Mesendoderm (in vitro differentiated cells): ENCODE measurements around the gene CKAP4.

Experiments
- DNase-seq: peaks from one replicate; pipeline ENCODE4 v3.0.0; 2013
- H2AK5ac ChIP-seq: 2 replicates; pipeline ENCODE4 v1.6.1; 2013; ENCODE audit warnings: low read length, inconsistent platforms
- H2BK120ac ChIP-seq: 2 replicates; pipeline ENCODE4 v1.6.1; 2013; ENCODE audit warnings: low read depth, mild to moderate bottlenecking, low read length, moderate library complexity, mixed read lengths
- H2BK15ac ChIP-seq: replicated peaks from 2 replicates; pipeline ENCODE4 v1.6.1; 2013; ENCODE audit warnings: low read depth, mild to moderate bottlenecking, moderate library complexity
- H2BK5ac ChIP-seq: 2 replicates; pipeline ENCODE4 v1.6.1; 2013; ENCODE audit warnings: low read length, inconsistent platforms
- H3K18ac ChIP-seq: 2 replicates; pipeline ENCODE4 v1.6.1; 2013; ENCODE audit warnings: mild to moderate bottlenecking, low read length, mixed read lengths
- H3K23ac ChIP-seq: one replicate; pipeline ENCODE4 v1.6.1; 2013; ENCODE audit warnings: low read length
- H3K27ac ChIP-seq: 2 replicates; pipeline ENCODE4 v1.5.1; 2013; ENCODE audit warnings: low read depth, mild to moderate bottlenecking, inconsistent platforms, low read length, moderate library complexity
- H3K27me3 ChIP-seq: 2 replicates; pipeline ENCODE4 v1.6.1; 2013; ENCODE audit warnings: low read length, control low read depth, mild to moderate bottlenecking, inconsistent platforms; ENCODE audit not compliant: insufficient read depth, poor library complexity
- H3K36me3 ChIP-seq: 2 replicates; pipeline ENCODE4 v1.6.1; 2013; ENCODE audit warnings: low read length, inconsistent platforms; ENCODE audit not compliant: control insufficient read depth, insufficient read depth
- H3K4ac ChIP-seq: one replicate; pipeline ENCODE4 v1.6.1; 2013; ENCODE audit warnings: low read depth, mild to moderate bottlenecking, low read length, moderate library complexity
- H3K4me1 ChIP-seq: 2 replicates; pipeline ENCODE4 v1.6.1; 2013; ENCODE audit warnings: low read depth, low read length, inconsistent platforms; ENCODE audit not compliant: control insufficient read depth
- H3K4me2 ChIP-seq: 2 replicates; pipeline ENCODE4 v1.6.1; 2013; ENCODE audit warnings: low read length
- H3K4me3 ChIP-seq: 2 replicates; pipeline ENCODE4 v1.5.1; 2013; ENCODE audit warnings: mild to moderate bottlenecking, low read length
- H3K56ac ChIP-seq: one replicate; pipeline ENCODE4 v1.6.1; 2013; ENCODE audit warnings: low read length
- H3K79me1 ChIP-seq: 2 replicates; pipeline ENCODE4 v1.6.1; 2013; ENCODE audit warnings: low read length, inconsistent platforms
- H3K79me2 ChIP-seq: 2 replicates; pipeline ENCODE4 v1.6.1; 2013; ENCODE audit warnings: mild to moderate bottlenecking, low read length; ENCODE audit not compliant: control insufficient read depth, insufficient read depth
- H3K9ac ChIP-seq: 2 replicates; pipeline ENCODE4 v1.6.1; 2013; ENCODE audit warnings: low read length, inconsistent platforms
- H4K5ac ChIP-seq: one replicate; pipeline ENCODE4 v1.6.1; 2013; ENCODE audit warnings: low read length
- H4K8ac ChIP-seq: one replicate; pipeline ENCODE4 v1.6.1; 2013; ENCODE audit warnings: low read depth, mild to moderate bottlenecking, control low read depth, low read length, moderate library complexity
- WGBS: extraction: QIAGEN DNeasy Blood & Tissue Kit; methylation state at CpG from one replicate; pipeline ENCODE4 v1.1.7; 2013; ENCODE audit warnings: low lambda C conversion rate, missing lambda C conversion rate; ENCODE audit not compliant: insufficient coverage; ENCODE audit errors: extremely low coverage; 5-methylcytosine and 5-hydroxymethylcytosine counted together

CKAP4 gene

GRCh38 chr12:106254724-106255123, 6.9 kb upstream of the CKAP4 start:
- H3K23ac ChIP-seq: no peak overlapping the region
- H4K8ac ChIP-seq: no peak overlapping the region
- no peaks in the 10 kb centered on the region for H3K79me1 ChIP-seq
- H2BK120ac ChIP-seq: no peak overlapping the region
- H3K9ac ChIP-seq: no peak overlapping the region
- H3K18ac ChIP-seq: no peak overlapping the region
- H3K4me2 ChIP-seq: no peak overlapping the region
- H3K4me1 ChIP-seq: peaks cover 5% of the 10 kb centered on the region
- no peak overlapping the region for H2AK5ac ChIP-seq
- peak; percentile 65 for DNase-seq
- H3K4me3 ChIP-seq: no peak overlapping the region
- no peaks in the 10 kb centered on the region for H3K36me3 ChIP-seq
- H3K4ac ChIP-seq: no peak overlapping the region
- WGBS: no CpG with 5 or more reads among the region's 3 CpGs
- no peak overlapping the region for H3K27ac ChIP-seq
- H3K56ac ChIP-seq: no peak overlapping the region
- H2BK5ac ChIP-seq: no peak overlapping the region
- no peak overlapping the region for H2BK15ac ChIP-seq
- H3K27me3 ChIP-seq: no peaks in the 10 kb centered on the region
- no peak overlapping the region for H4K5ac ChIP-seq
- no peaks in the 10 kb centered on the region for H3K79me2 ChIP-seq

DNA sequence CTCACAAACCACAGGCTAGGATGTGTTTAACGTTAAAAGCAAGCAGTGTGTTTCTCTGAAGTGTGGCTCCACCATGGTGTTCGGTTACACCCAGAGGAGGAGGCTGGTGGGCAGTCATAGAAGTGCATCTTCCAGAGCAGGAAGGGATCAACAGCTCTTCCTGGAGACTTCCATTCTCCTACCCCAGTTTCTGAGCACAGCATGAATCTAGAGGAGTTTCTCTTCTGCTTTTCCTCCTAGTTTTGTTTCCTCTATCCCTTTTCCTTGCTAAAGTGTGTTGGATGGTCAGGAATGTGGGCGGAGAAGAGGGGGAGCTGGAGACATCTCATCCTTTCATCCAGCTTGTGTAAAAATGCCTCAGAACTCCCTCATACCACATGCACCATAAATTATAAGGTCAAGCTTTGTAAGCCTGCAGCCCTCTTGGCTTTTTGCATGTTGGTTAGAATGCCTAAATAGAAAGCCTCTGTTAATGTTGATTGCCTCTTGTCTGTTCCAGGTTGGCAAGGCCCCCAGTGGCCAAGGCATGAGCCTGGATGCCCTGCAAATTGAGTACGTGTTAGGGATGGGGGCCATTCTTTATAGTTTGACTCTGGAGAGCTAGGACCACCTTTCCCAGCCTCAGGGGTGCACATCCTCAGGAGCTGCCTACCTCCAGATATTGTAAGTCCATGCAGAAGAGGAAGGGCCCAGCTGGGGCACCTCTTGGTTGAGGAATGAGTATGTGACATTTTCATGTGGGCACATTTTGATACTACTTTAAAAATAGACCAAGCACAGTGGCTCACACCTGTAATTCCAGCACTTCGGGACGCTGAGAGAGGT, 4.0 kb upstream of the CKAP4 start:
- Histone ChIP-seq H3K36me3 (no peaks in the 10 kb centered on the region), H4K8ac (no peak overlapping the region), H4K5ac (no peak overlapping the region), H2BK5ac (no peak overlapping the region), H3K9ac (no peak overlapping the region), H3K56ac (no peak overlapping the region), H3K79me2 (peaks cover under 1% of the 10 kb centered on the region), H3K4me1 (peaks cover 5% of the 10 kb centered on the region), H3K27me3 (no peaks in the 10 kb centered on the region), H3K4me3 (no peak overlapping the region), H2BK120ac (no peak overlapping the region), H3K18ac (no peak overlapping the region), H3K4me2 (no peak overlapping the region), H3K27ac (no peak overlapping the region), H3K4ac (no peak overlapping the region), H3K79me1 (no peaks in the 10 kb centered on the region), H3K23ac (no peak overlapping the region), H2BK15ac (no peak overlapping the region), H2AK5ac (no peak overlapping the region)
- no peak for DNase-seq
- WGBS: no CpG with 5 or more reads among the region's 6 CpGs

DNA sequence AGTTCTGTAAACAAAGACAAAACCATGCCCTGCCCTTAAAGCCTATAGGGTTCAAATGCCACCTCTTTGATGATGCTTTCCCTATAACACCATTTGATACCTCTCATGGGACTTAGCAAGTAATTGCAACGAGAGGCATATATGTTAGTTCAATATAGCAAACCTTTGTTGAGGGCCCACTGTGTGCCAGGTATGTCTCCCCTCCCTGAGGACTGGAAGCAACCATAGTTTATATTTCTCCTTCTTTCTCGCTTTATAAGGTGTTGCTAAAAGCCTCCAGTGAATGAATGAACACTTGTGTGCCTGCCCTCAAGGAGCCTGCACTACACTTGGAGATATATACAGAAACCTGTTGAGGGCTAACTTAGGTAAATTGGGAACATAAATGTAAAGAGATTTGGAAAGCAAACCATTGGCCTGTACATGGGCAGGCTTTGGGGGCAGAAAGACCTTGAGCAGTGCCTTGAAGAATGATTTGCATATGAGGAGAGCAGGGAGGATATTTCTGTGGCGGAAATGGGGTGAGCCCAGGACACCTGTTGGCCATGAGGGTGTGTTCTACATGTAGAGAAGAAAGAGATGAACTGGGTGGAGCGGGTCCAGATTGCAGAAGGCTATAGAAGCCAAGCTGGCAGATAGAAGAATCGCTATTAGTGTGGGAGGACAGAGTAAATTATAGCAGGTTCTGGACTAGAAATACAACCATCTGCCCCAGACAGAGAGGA, 1.8 kb upstream of the CKAP4 start:
- Histone ChIP-seq H3K79me1 (peaks cover 9% of the 10 kb centered on the region), H2BK15ac (no peak overlapping the region), H4K8ac (no peak overlapping the region), H3K4me1 (peaks cover 4% of the 10 kb centered on the region), H3K27me3 (no peaks in the 10 kb centered on the region), H2BK5ac (no peak overlapping the region), H3K56ac (no peak overlapping the region), H3K27ac (no peak overlapping the region), H2BK120ac (no peak overlapping the region), H3K79me2 (peaks cover 8% of the 10 kb centered on the region), H4K5ac (no peak overlapping the region), H3K4ac (no peak overlapping the region), H3K4me2 (no peak overlapping the region), H3K4me3 (no peak overlapping the region), H3K9ac (no peak overlapping the region), H2AK5ac (no peak overlapping the region), H3K23ac (no peak overlapping the region), H3K36me3 (no peaks in the 10 kb centered on the region), H3K18ac (no peak overlapping the region)
- no peak for DNase-seq
- WGBS: no CpG with 5 or more reads among the region's 5 CpGs

DNA sequence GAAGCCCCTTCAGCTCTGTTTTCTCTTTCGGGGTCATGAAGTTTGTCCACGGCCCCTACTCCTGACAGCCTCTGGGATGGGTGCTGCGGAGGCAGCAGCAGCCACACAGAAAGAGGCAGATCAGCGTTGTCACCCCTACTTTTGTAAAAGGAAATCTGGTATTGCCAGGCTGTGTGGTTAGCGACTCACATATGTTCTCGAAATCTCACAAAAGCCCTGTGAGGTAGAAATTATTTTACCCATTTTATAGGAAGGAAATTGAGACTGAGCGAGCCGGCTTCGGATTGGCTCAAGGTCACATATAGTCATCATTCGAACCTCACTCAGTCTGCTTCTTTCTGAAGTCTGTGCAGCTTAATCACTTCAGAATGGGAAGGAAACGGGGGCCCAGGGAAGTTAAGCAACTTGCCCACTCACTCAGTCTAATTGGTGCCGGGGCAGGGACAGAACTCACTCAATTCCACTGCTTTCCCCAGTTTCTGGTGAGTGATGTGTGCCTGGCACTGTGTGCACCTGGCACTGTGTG, 1.1 kb upstream of the CKAP4 start:
- peak overlapping the region; percentile 81 for H3K9ac ChIP-seq
- H2BK120ac ChIP-seq: no peak overlapping the region
- no peaks in the 10 kb centered on the region for H3K27me3 ChIP-seq
- H3K23ac ChIP-seq: no peak overlapping the region
- H3K4me2 ChIP-seq: peak overlapping the region; percentile 92
- H2BK15ac ChIP-seq: no peak overlapping the region
- no peak overlapping the region for H4K8ac ChIP-seq
- H3K79me1 ChIP-seq: peaks cover 9% of the 10 kb centered on the region
- no peak overlapping the region for H2BK5ac ChIP-seq
- H3K79me2 ChIP-seq: peaks cover 8% of the 10 kb centered on the region
- H3K4me1 ChIP-seq: peaks cover 2% of the 10 kb centered on the region
- no peak overlapping the region for H3K27ac ChIP-seq
- H3K36me3 ChIP-seq: no peaks in the 10 kb centered on the region
- peak overlapping the region; percentile 70 for H3K4me3 ChIP-seq
- H2AK5ac ChIP-seq: no peak overlapping the region
- H3K56ac ChIP-seq: peak overlapping the region; percentile 92
- no CpG with 5 or more reads among the region's 12 CpGs for WGBS
- H4K5ac ChIP-seq: no peak overlapping the region
- no peak for DNase-seq
- H3K4ac ChIP-seq: no peak overlapping the region
- H3K18ac ChIP-seq: no peak overlapping the region

DNA sequence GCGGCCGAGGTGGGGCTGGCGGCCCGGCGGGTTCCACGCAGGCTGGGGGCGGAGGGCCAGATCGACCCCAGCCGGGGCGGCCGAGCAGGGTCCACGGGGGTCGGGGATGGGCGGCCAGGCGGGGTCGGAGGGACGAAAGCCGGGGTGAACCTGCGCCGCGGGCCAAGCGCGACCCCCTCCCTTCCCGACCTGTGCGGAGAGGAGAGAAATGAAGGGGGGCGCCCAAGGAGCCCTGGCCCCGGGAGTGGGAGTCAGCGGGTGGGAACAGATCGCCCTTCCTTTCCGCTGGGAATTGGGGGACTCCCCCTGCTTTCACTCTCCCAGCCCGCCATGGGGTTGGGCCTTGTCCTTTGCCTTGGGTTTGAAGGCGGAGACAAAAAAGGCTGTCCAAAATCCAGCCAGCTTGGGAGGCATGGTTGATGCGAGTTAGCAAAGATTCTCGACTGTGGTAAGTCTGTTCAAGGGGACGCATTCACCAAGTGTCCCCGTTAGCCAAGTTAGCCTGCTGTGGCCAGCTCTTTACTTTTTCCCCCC, 559 bp upstream of the CKAP4 start:
- H4K8ac ChIP-seq: peak overlapping the region; percentile 95
- H3K9ac ChIP-seq: peak overlapping the region; percentile 81
- no peaks in the 10 kb centered on the region for H3K36me3 ChIP-seq
- DNase-seq: peak; percentile 64
- no peak overlapping the region for H2BK5ac ChIP-seq
- peak overlapping the region; percentile 70 for H3K4me3 ChIP-seq
- peak overlapping the region; percentile 92 for H3K56ac ChIP-seq
- H3K79me1 ChIP-seq: peaks cover 13% of the 10 kb centered on the region
- H3K4me1 ChIP-seq: peaks cover 2% of the 10 kb centered on the region
- H3K27ac ChIP-seq: peak overlapping the region; percentile 68
- peaks cover 9% of the 10 kb centered on the region for H3K79me2 ChIP-seq
- H2BK15ac ChIP-seq: peak overlapping the region; percentile 9
- no peak overlapping the region for H2AK5ac ChIP-seq
- H3K4me2 ChIP-seq: peak overlapping the region; percentile 92
- peak overlapping the region; percentile 99 for H3K18ac ChIP-seq
- H3K23ac ChIP-seq: no peak overlapping the region
- H4K5ac ChIP-seq: no peak overlapping the region
- H2BK120ac ChIP-seq: peak overlapping the region; percentile 74
- WGBS: no CpG with 5 or more reads among the region's 36 CpGs
- no peak overlapping the region for H3K4ac ChIP-seq
- H3K27me3 ChIP-seq: no peaks in the 10 kb centered on the region
